Aorta (tissue), 5 donors: ENCODE results near the gene VEGFD. TPM values are rescaled to one million over a fixed set of nuclear protein-coding genes. Genes with fewer than 3 reads are reported as not detected.
A peak's percentile ranks its signal among the peaks of the same experiment; 100 is the strongest.

ENCODE experiments used
- ATAC-seq: fragments of 200-7000 bp; cut with Tn5 transposase; one replicate; pipeline ENCODE4 v1.9.1; 2022; ENCODE audit warnings: moderate library complexity; ENCODE audit not compliant: low FRiP score
- DNase-seq, 2 donors: peaks; one replicate each; pipeline ENCODE4 v3.0.0-alpha.2; 2020
- H3K27ac ChIP-seq, 2 donors: one replicate each; pipeline ENCODE4 v1.5.1; 2013; ENCODE audit warnings: low read length in 2 of 2, mild to moderate bottlenecking in 2 of 2, moderate library complexity in 2 of 2, control low read depth in 1 of 2, inconsistent platforms in 1 of 2, low read depth in 1 of 2
- H3K27me3 ChIP-seq, 2 donors: one replicate each; pipeline ENCODE4 v1.6.1; 2013; ENCODE audit warnings: control low read depth in 1 of 2, low read length in 1 of 2, mild to moderate bottlenecking in 1 of 2, moderate library complexity in 1 of 2; ENCODE audit not compliant: insufficient read depth in 2 of 2, control insufficient read depth in 1 of 2
- H3K36me3 ChIP-seq, 2 donors: one replicate each; pipeline ENCODE4 v1.6.1; 2013; ENCODE audit warnings: control low read depth in 1 of 2, low read length in 1 of 2, mild to moderate bottlenecking in 1 of 2; ENCODE audit not compliant: insufficient read depth in 2 of 2, control insufficient read depth in 1 of 2
- H3K4me1 ChIP-seq, 2 donors: one replicate each; pipeline ENCODE4 v1.6.1; 2013; ENCODE audit warnings: low read length in 2 of 2, control low read depth in 1 of 2, mild to moderate bottlenecking in 1 of 2, moderate library complexity in 1 of 2; ENCODE audit not compliant: insufficient read depth in 2 of 2, control insufficient read depth in 1 of 2
- H3K4me3 ChIP-seq, 2 donors: one replicate each; pipeline ENCODE4 v1.5.1; 2013; ENCODE audit warnings: low read length in 2 of 2, control low read depth in 1 of 2, mild to moderate bottlenecking in 1 of 2
- H3K9me3 ChIP-seq: one replicate; pipeline ENCODE4 v1.6.1; 2013; ENCODE audit warnings: mild to moderate bottlenecking, low read length; ENCODE audit not compliant: control insufficient read depth
- WGBS, 2 donors: extraction: QIAGEN DNeasy Blood & Tissue Kit; methylation state at CpG; one replicate each; pipeline ENCODE4 v1.1.7; 2013; 5-methylcytosine and 5-hydroxymethylcytosine counted together
- intact Hi-C, 2 donors: fragments of 100-400 bp; cut with DNase I; formaldehyde crosslinking; loops; one replicate each; pipeline versions ENCODE4 v1.14.2 to v1.15.0; 2022
- long read RNA-seq, 2 donors: library from polyadenylated mRNA; unstranded; transcript quantifications; one replicate each; pipeline ENCODE4 v2.0.0, GENCODE V29; 2020 to 2021
- polyA plus RNA-seq, 2 donors: library from polyadenylated mRNA; stranded (reverse); fragments of 200-250 nt; gene quantifications; one replicate each; pipeline ENCODE4 v1.2.3, GENCODE V29; 2013
- total RNA-seq, 2 donors: library from RNA; stranded (reverse); fragmentation: NEBNext Ultra II Directional; extraction: Animal tissue kit (Norgen Biotek cat#: 25700); gene quantifications; one replicate each; pipeline ENCODE4 v1.2.1, GENCODE V29; 2021
- donor health status: healthy with polysubstance abuse.
- donor health status: Bipolar disorder and iron deficiency.
- donor health status: DM: no; HTN: no; CAD: no.
- donor health status: DM: no; HTN: no; CAD: no.
- donor health status: DM: yes; HTN: yes; CAD: no.

VEGFD gene, protein sequence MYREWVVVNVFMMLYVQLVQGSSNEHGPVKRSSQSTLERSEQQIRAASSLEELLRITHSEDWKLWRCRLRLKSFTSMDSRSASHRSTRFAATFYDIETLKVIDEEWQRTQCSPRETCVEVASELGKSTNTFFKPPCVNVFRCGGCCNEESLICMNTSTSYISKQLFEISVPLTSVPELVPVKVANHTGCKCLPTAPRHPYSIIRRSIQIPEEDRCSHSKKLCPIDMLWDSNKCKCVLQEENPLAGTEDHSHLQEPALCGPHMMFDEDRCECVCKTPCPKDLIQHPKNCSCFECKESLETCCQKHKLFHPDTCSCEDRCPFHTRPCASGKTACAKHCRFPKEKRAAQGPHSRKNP
- total RNA-seq (1 to 10 TPM; 3.0 to 4.8 TPM), polyA plus RNA-seq (1 to 10 TPM in 1 of 2 donors, under 1 TPM in 1; 0.63 to 2.6 TPM)
- long read RNA-seq, donor 1, partial matches to known transcripts, result 0 of 4 reads
- long read RNA-seq, donor 1, other reads (novel, unspliced or antisense), result 0 of 4 reads
- long read RNA-seq, donor 2, partial matches to known transcripts, result 0 of 4 reads
- long read RNA-seq, donor 2, other reads (novel, unspliced or antisense), result 2 of 4 reads

DNA sequence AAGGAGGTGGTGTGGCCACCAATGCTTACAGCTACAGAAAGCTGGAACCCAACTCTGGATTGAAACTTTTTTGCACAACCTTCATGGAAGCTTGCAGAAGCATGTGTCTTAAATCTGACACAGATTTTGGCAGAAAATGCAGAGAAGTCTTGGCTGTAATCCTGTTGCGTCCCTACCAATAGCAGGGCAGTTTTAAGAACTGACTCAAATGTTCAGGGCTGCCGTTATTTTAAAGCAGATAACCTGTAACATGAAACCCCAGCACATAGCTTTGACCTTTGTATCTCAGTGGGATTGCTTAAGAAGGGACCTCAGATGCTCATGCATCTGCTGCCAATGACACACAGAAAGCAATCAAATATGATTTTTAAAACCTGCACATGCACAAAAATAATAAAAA is at the start of gene VEGFD:
Gene VEGFD, minus strand, starts transcription at position 110 of the 400 bp plus-strand sequence. CDS start 467 bp downstream, outside the sequence.
- Histone ChIP-seq H3K4me3 (no peak within 1 kb of the TSS), H3K27ac (no peak within 1 kb of the TSS), H3K36me3 (peaks cover 0 to 2% of the 10 kb centered on the region in 2 donors), H3K27me3 (no peaks in the 10 kb centered on the region), H3K4me1 (no peaks in the 10 kb centered on the region), H3K9me3 (no peaks in the 10 kb centered on the region)
- DNase-seq (no peak), ATAC-seq (peak; percentile 44)
- intact Hi-C loops, result no loop called here
- 6 to 19% methylated on average over 2 of the region's 2 CpGs for WGBS, 2 donors

DNA sequence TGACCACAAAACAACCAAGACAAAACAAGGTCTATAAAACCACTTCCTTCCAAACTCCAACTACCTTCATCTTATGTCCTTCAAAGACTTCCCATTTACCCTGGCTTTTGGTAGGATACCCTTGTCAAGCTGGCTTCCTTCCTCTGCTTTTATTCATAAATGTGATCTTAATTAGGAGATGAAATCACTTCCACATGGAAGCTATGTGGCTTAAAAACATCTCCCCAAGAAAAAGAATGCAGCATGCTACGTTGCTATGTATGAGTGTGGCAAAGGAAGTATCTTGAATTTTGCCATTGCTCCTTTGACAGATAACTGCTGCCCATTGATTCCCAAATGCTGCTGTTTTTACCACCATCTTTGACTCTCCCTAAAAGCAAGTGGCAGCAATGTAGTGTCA is 46.4 kb upstream of the VEGFD start:
- Histone ChIP-seq H3K9me3 (no peaks in the 10 kb centered on the region), H3K27me3 (no peaks in the 10 kb centered on the region), H3K27ac (no peak overlapping the region), H3K4me3 (no peak overlapping the region), H3K4me1 (no peaks in the 10 kb centered on the region), H3K36me3 (no peaks in the 10 kb centered on the region)
- ATAC-seq (no peak), DNase-seq (no peak)
- intact Hi-C loops, result no loop called here
- 41 to 66% methylated on average over 1 of the region's 1 CpG for WGBS, 2 donors

DNA sequence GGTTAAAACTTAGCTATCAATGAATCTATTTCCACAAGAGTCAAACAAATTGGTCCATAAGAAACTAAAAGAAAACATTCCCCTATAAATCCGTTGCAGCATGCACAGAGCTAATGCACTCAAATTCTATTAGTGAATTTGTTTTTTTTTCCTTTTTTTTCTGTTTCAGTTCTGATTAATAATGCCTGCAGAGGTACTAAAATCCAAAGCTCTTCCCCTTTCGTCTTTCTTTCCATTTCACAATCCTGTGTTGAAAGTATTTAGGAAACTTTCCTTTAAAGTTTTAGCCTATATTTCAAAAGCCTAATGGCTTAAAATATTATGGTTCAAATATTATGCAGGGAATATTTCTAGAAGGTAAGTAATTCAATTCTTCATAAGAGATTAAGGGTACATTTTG is 45.9 kb upstream of the VEGFD start:
- Histone ChIP-seq H3K4me1 (no peaks in the 10 kb centered on the region), H3K9me3 (no peaks in the 10 kb centered on the region), H3K27ac (no peak overlapping the region), H3K4me3 (no peak overlapping the region), H3K36me3 (no peaks in the 10 kb centered on the region), H3K27me3 (no peaks in the 10 kb centered on the region)
- DNase-seq (no peak), ATAC-seq (no peak)
- intact Hi-C loops, result no loop called here
- WGBS, 2 donors, result 70 to 90% methylated on average over 2 of the region's 2 CpGs

GRCh38 chrX:15425024-15425423 is 40.8 kb upstream of the VEGFD start:
- Histone ChIP-seq H3K36me3 (no peaks in the 10 kb centered on the region), H3K27me3 (no peaks in the 10 kb centered on the region), H3K4me1 (no peaks in the 10 kb centered on the region), H3K4me3 (no peak overlapping the region), H3K27ac (no peak overlapping the region), H3K9me3 (no peaks in the 10 kb centered on the region)
- 80 to 91% methylated on average over 1 of the region's 1 CpG for whole genome bisulfite sequencing, 2 donors
- DNase-seq (no peak), ATAC-seq (no peak)
- intact Hi-C loops, result no loop called here

GRCh38 chrX:15418707-15419181 is 34.5 kb upstream of the VEGFD start:
- H3K27ac ChIP-seq, result no peak overlapping the region
- ATAC-seq (no peak), DNase-seq (no peak)
- H3K36me3 ChIP-seq, result no peaks in the 10 kb centered on the region
- no peak overlapping the region for H3K4me3 ChIP-seq
- H3K9me3 ChIP-seq, result no peaks in the 10 kb centered on the region
- 42 to 54% methylated on average over 3 of the region's 3 CpGs for WGBS, 2 donors
- H3K27me3 ChIP-seq, result no peaks in the 10 kb centered on the region
- H3K4me1 ChIP-seq, result no peaks in the 10 kb centered on the region
- intact Hi-C loops, result no loop called here

DNA sequence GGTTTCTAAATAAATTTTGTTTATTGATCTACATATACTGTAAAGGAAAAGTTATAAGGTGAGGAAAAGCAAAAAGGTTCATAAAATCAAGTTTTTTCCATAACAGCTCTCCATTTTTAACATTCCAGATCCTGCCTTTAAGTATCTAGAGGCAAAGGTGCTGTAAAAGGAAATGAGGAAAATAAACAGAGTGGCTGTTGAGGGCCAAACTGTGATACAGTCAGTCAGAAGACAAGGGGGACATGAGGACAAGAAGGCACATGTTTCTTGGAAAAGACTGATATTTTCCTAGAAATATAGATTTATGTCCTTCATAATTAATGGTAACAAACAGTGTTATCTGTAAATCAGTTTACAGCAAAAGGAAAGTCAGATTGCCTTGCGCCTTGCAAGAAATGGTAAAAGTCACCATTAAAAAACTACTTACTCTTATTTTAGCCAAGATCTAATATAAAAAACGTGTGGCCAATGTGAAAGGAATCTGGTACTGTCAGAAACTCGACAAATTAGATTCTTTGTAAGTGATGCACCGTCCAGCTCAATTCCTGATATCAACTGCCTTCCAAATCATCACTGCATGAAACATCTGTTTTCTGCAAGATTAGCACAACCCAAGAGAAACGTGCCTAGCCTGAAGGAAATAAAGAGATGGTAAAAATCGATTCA is 34.0 kb upstream of the VEGFD start:
- H3K4me3 ChIP-seq, result no peak overlapping the region
- WGBS, 2 donors, result 46 to 54% methylated on average over 6 of the region's 6 CpGs
- no peaks in the 10 kb centered on the region for H3K36me3 ChIP-seq
- H3K9me3 ChIP-seq, result no peaks in the 10 kb centered on the region
- no peaks in the 10 kb centered on the region for H3K4me1 ChIP-seq
- intact Hi-C loops, result no loop called here
- DNase-seq, result no peak
- no peaks in the 10 kb centered on the region for H3K27me3 ChIP-seq
- ATAC-seq, result no peak
- no peak overlapping the region for H3K27ac ChIP-seq

DNA sequence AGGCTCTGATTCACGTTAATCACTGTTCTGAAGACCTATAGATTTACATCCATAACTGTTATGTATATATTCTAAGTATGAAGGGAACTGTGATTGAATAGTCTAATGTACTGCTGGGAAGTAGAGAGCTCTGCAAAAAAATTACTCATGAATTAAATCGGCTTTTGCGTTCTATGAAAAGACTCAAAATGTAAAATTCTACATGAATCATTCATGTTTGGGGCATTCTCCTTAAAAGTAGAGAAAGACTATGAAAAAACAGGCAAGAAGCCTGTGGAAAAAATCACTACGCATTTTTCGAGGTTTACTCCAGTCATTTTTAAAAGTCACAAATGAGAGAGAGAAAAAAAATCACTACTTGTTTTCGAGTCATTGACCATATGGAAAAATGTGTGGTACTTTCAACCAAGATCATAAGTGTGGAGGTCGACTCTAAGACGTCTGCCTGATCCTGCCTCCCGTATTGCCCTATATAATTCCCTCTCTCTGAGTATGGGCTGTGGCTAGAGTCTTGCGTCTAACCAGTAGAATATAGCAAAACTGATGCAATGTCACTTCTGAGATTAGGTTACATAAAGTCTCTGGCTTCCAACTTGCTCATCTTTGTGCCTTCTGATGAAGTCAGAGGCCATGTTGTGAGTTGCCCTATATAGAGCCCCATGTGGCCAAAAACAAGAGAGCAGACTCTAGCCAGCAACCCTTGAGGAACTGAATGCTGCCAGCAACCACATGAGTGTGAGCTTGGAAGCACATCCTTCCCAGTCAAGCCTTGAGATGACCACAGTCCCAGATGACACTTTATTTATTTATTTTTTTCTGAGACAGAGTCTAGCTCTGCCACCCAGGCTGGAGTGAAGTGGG is 32.1 kb upstream of the VEGFD start:
- Histone ChIP-seq H3K27ac (no peak overlapping the region), H3K36me3 (no peaks in the 10 kb centered on the region), H3K4me1 (no peaks in the 10 kb centered on the region), H3K27me3 (no peaks in the 10 kb centered on the region), H3K4me3 (no peak overlapping the region), H3K9me3 (no peaks in the 10 kb centered on the region)
- DNase-seq, result no peak
- WGBS, 2 donors, result 78 to 85% methylated on average over 10 of the region's 10 CpGs
- intact Hi-C loops, result no loop called here
- ATAC-seq, result no peak

DNA sequence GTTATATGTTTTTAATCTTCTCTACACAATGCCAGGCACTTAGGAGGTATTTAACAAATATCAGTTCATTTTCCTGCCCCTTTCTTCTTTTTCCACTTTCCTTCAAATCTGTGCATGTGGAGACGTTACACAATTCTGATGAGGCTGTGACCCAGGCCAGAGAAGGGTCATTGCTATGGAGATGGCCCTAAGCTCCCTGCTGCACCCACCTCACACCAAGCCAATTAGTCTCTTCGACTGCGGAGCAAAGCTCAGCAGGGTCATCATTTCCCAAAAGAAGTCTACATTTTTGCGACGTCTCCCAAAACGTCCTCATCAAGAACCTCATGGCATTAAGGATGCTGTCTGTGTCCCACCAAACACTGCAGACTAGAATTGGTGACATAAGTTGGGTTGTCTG is 28.9 kb upstream of the VEGFD start:
- Histone ChIP-seq H3K4me3 (no peak overlapping the region), H3K9me3 (no peaks in the 10 kb centered on the region), H3K27me3 (no peaks in the 10 kb centered on the region), H3K27ac (no peak overlapping the region), H3K36me3 (no peaks in the 10 kb centered on the region), H3K4me1 (no peaks in the 10 kb centered on the region)
- DNase-seq (no peak), ATAC-seq (no peak)
- intact Hi-C loops, result no loop called here
- WGBS, 2 donors, result 58 to 62% methylated on average over 6 of the region's 6 CpGs
